Astrocyte (in vitro differentiated cells and primary cell): ENCODE measurements around the gene PLP2.

Experiments used
- CTCF ChIP-seq: IDR thresholded peaks from 2 replicates; pipeline ENCODE4 v1.5.1; 2011; ENCODE audit warnings: low read depth, mild to moderate bottlenecking, inconsistent platforms, low read length, moderate library complexity; ENCODE audit not compliant: insufficient read depth
- EZH2 ChIP-seq: IDR thresholded peaks from 2 replicates; pipeline ENCODE4 v1.6.1; 2012; ENCODE audit warnings: mild to moderate bottlenecking, low read length, inconsistent platforms; ENCODE audit not compliant: insufficient read depth

GRCh38 chrX:49164589-49165360 is 6.9 kb upstream of the PLP2 start:
- TF ChIP-seq CTCF (no peak), EZH2 (no peak)
